DOHH2 (cell line): ENCODE data around the gene COL18A1.

ENCODE experiments used
- EZH2phosphoT487 ChIP-seq: fragments of 200-600 bp; sonication (generic); IDR thresholded peaks from 2 replicates; pipeline ENCODE4 v1.6.1; 2017; ENCODE audit warnings: borderline replicate concordance, mild to moderate bottlenecking, antibody characterized with exemption, low read length, moderate library complexity, mixed read lengths
- TF ChIP-seq, protein P1 (sequence below): fragments of 200-600 bp; sonication (generic); IDR thresholded peaks from one replicate; pipeline ENCODE4 v1.5.1; 2014; ENCODE audit warnings: antibody characterized with exemption, mild to moderate bottlenecking, low read depth, low read length; ENCODE audit not compliant: poor library complexity, severe bottlenecking

DNA sequence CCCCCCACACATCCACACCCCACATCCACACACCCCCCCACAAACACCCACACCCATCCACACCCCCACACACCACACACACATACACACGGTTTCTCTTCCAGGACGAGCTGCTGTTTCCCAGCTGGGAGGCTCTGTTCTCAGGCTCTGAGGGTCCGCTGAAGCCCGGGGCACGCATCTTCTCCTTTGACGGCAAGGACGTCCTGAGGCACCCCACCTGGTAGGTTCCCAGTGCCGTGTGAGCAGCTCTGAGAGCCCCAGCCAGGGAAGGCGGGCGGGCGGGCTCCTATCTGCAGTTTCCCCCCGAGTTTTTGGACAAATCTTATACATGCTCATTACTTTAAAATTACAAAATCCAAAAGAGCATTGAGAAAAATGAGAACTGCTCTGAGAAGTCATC, 106.0 kb downstream of the COL18A1 start:
- TF ChIP-seq EZH2phosphoT487 = no peak
- TF ChIP-seq, protein P1, sequence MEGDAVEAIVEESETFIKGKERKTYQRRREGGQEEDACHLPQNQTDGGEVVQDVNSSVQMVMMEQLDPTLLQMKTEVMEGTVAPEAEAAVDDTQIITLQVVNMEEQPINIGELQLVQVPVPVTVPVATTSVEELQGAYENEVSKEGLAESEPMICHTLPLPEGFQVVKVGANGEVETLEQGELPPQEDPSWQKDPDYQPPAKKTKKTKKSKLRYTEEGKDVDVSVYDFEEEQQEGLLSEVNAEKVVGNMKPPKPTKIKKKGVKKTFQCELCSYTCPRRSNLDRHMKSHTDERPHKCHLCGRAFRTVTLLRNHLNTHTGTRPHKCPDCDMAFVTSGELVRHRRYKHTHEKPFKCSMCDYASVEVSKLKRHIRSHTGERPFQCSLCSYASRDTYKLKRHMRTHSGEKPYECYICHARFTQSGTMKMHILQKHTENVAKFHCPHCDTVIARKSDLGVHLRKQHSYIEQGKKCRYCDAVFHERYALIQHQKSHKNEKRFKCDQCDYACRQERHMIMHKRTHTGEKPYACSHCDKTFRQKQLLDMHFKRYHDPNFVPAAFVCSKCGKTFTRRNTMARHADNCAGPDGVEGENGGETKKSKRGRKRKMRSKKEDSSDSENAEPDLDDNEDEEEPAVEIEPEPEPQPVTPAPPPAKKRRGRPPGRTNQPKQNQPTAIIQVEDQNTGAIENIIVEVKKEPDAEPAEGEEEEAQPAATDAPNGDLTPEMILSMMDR = no peak
